ENCODE results near the gene TRIM49C. TPM values are rescaled to one million over a fixed set of nuclear protein-coding genes. Genes with fewer than 3 reads are reported as not detected.

TRIM49C gene
- total RNA-seq: not detected in 2 replicates

GRCh38 chr11:90030806-90031205 is at the start of gene TRIM49C:
Gene TRIM49C, plus strand, starts transcription at chr11:90031106. Its CDS starts 4,106 bp downstream, at chr11:90035212.

GRCh38 chr11:90085650-90086049 is 54.7 kb downstream of the TRIM49C start, which contains the start of gene UBTFL1:
Gene UBTFL1, plus strand, starts transcription at chr11:90085950. Its CDS starts 0 bp downstream, at chr11:90085950.

Other genes starting within 250 kb of the TRIM49C start
- gene TRIM49, start 222.5 kb upstream of the TRIM49C start, total RNA-seq: not detected in 2 replicates
- gene TRIM64B, start 152.6 kb upstream of the TRIM49C start, total RNA-seq: not detected in 2 replicates
- gene TRIM49D1, start 108.9 kb upstream of the TRIM49C start, total RNA-seq: under 0.01 TPM in 1 of 2 replicates, not detected in the other
- not detected in 2 replicates for gene TRIM49D2, start 107.0 kb upstream of the TRIM49C start, total RNA-seq
- not detected in 2 replicates for gene TRIM64, start 65.1 kb upstream of the TRIM49C start, total RNA-seq
- gene UBTFL1, start 54.8 kb downstream of the TRIM49C start, total RNA-seq: not detected in 2 replicates
- 1.7 and 5.6 TPM in 2 replicates for gene NAALAD2, start 103.6 kb downstream of the TRIM49C start, total RNA-seq
- 46.7 and 53.6 TPM in 2 replicates for gene CHORDC1, start 191.9 kb downstream of the TRIM49C start, total RNA-seq

All from uterine smooth muscle cell (primary cell).